ENCODE data around the gene COL18A1. TPM values are rescaled to one million over a fixed set of nuclear protein-coding genes. Genes with fewer than 3 reads are reported as not detected.

Gene COL18A1
- total RNA-seq, 1 donor from 2014 or later, result 302 TPM

DNA sequence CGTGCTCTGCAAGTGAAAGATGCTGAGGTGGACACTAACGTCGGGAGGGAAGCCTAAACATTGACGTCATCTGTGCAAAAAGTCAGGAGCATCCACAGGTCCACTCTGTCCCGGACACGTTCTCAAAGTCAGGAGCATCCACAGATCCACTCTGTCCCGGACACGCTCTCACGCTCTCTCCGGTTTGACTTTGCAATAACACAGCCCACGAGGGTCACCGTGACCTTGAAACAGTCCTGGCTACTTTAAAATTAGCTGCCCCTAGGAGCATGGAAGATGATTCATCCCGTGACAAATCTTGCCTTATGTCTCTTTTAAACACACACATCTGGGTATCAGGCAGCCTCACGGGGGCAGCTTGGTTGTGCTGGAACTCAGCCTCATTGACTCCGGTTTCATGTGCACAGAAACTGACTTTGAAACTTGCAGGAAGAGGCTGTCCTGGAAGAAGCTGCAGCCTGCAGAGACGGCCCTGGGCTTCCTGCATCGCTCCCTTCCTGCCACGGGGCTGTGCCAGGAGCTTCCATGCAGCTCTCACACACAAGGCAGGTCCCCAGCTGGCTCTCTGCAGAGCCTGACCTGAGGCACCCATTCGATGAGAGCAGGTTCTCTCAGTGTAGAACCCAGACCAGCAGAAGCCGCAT is 18.1 kb upstream of the COL18A1 start:
- peak in 1 of 2 experiments; percentile 21 for DNase-seq (ENCODE audit: low spot score in 2 of 2, unreplicated experiment in 2 of 2)
- no peaks in the 10 kb centered on the region for H3K36me3 Mint-ChIP-seq

DNA sequence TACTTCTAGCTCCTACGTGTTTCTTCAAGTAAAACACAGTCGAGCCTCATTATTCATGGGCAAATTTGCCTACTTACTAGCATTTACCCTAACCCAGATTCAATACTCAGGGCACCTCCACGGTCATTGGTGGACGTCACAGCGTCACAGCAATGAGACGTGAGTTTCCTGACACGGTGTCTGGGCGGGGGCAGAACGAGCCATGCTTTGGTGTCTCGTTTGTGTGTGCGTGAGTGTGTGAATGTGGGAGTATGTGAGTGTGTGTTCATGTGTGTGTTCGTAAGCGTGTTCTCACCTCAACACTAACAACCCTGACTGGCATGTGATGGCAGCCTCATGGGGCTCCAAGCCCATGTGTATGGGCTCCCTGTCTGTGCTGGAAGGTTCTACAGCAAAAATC is 17.5 kb upstream of the COL18A1 start:
- Mint-ChIP-seq H3K4me3 (no peak overlapping the region), H3K4me1 (peaks cover 33% of the 10 kb centered on the region), H3K27me3 (ENCODE audit: low read depth) (no peaks in the 10 kb centered on the region), H3K36me3 (no peaks in the 10 kb centered on the region), H3K27ac (no peak overlapping the region), H3K9me3 (no peaks in the 10 kb centered on the region)
- DNase-seq (ENCODE audit: low spot score in 2 of 2, unreplicated experiment in 2 of 2), result no peak
- TF ChIP-seq, protein P1, sequence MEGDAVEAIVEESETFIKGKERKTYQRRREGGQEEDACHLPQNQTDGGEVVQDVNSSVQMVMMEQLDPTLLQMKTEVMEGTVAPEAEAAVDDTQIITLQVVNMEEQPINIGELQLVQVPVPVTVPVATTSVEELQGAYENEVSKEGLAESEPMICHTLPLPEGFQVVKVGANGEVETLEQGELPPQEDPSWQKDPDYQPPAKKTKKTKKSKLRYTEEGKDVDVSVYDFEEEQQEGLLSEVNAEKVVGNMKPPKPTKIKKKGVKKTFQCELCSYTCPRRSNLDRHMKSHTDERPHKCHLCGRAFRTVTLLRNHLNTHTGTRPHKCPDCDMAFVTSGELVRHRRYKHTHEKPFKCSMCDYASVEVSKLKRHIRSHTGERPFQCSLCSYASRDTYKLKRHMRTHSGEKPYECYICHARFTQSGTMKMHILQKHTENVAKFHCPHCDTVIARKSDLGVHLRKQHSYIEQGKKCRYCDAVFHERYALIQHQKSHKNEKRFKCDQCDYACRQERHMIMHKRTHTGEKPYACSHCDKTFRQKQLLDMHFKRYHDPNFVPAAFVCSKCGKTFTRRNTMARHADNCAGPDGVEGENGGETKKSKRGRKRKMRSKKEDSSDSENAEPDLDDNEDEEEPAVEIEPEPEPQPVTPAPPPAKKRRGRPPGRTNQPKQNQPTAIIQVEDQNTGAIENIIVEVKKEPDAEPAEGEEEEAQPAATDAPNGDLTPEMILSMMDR (IDR thresholded peaks at IDR 0.05; ENCODE audit: unreplicated experiment), result no peak

More for the DNA sequence above, 18.1 kb upstream of the COL18A1 start:
- TF ChIP-seq, protein P1 (IDR thresholded peaks at IDR 0.05; ENCODE audit: unreplicated experiment), result no peak
- peaks cover 33% of the 10 kb centered on the region for H3K4me1 Mint-ChIP-seq
- H3K4me3 Mint-ChIP-seq, result no peak overlapping the region
- H3K9me3 Mint-ChIP-seq, result no peaks in the 10 kb centered on the region
- H3K27ac Mint-ChIP-seq, result peak overlapping the region; percentile 66
- no peaks in the 10 kb centered on the region for H3K27me3 Mint-ChIP-seq (ENCODE audit: low read depth)

DNA sequence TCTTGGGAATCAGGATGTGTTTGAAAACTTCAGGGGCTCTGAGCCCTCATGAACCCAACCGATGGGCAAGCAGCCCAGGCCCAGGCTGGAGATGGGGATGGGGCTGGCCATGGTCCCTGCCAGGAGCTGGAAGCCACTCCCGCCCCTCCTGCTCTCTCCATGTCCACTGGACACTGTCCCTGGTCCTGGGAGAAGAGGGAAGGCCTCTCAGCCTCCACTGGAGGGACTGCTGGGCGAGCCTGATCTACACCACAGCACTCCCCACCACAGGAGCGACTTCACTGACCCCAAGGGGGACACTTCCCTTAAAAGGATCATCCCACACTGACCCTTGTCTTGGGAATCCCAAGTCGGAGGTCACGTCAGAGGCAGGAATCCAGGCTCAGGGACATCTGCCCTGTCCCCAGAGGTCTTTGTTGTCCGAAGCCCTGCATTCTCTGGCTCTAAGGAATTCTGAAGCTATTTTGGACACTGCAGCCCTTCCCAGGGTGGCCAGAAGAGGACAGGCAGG is 16.9 kb upstream of the COL18A1 start:
- TF ChIP-seq, protein P1 (IDR thresholded peaks at IDR 0.05; ENCODE audit: unreplicated experiment), result no peak
- peaks cover 33% of the 10 kb centered on the region for H3K4me1 Mint-ChIP-seq
- H3K9me3 Mint-ChIP-seq, result no peaks in the 10 kb centered on the region
- peak in 1 of 2 experiments; percentile 10 for DNase-seq (ENCODE audit: low spot score in 2 of 2, unreplicated experiment in 2 of 2)
- no peak overlapping the region for H3K4me3 Mint-ChIP-seq
- no peaks in the 10 kb centered on the region for H3K27me3 Mint-ChIP-seq (ENCODE audit: low read depth)
- no peaks in the 10 kb centered on the region for H3K36me3 Mint-ChIP-seq
- no peak overlapping the region for H3K27ac Mint-ChIP-seq

DNA sequence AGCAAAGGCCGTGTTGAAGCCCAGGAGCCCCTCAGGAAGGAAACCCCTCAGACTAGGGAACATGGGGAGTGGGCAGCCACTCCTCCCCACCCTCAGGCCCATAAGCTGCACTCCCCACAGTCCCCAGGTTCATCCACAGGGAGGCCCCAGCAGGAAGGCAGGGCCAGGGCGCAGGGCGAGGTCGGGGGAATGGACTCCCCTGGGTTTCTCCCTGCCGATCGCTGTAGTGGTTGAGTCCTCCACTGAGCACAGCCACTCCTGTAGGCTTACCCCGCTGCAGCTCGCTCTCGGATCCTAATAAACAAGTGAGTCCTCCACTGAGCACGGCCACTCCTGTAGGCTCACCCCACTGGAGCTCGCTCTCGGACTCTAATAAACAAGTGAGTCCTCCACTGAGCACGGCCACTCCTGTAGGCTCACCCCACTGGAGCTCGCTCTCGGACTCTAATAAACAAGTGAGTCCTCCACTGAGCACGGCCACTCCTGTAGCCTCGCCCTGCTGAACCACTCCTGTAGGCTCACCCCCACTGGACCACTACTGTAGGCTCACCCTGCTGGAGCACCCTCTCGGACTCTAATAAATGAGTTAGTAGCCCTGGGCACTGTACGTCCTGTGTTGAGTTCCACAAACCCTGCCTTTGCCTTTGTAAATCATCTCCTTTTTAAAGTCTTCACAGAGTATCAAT is 16.2 kb upstream of the COL18A1 start:
- TF ChIP-seq, protein P1 (IDR thresholded peaks at IDR 0.05; ENCODE audit: unreplicated experiment), result no peak
- H3K27me3 Mint-ChIP-seq (ENCODE audit: low read depth), result no peaks in the 10 kb centered on the region
- H3K27ac Mint-ChIP-seq, result no peak overlapping the region

DNA sequence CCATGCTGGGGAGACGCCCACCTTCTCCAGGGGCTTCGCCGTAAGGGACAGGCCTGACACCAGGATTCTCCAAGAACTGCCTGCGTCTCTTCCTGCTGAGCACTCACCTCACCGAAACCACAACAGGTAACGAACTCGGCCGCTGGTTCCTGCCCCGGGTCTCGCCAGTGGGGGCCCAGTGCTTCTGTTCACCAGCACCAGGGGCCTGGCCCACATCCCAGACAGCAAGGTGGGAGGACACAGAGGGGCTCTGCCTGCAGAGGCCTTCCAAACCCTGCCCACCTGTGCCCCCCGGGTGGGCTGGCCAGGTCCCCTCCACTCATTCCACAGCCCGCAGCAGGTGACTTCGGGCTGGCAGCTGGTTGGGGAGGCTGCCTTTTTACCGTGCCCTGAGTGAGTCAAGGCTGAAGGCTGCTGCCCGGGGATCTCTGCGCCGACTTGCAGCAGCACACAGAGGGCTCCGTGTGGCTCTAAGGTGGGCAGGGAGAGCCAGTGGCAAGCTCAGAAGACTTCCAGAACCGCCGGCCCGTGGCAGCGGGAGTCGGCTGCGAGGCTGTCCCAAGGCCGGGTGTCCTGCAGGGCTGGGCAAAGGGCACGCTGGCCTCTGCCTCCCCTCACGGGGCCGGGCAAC is 14.7 kb upstream of the COL18A1 start:
- H3K4me1 Mint-ChIP-seq, result peaks cover 26% of the 10 kb centered on the region
- H3K36me3 Mint-ChIP-seq, result no peaks in the 10 kb centered on the region
- H3K9me3 Mint-ChIP-seq, result no peaks in the 10 kb centered on the region
- DNase-seq (ENCODE audit: low spot score in 2 of 2, unreplicated experiment in 2 of 2), result peak in 1 of 2 experiments; percentile 11
- no peak overlapping the region for H3K4me3 Mint-ChIP-seq
- H3K27ac Mint-ChIP-seq, result no peak overlapping the region
- H3K27me3 Mint-ChIP-seq (ENCODE audit: low read depth), result no peaks in the 10 kb centered on the region
- TF ChIP-seq, protein P1 (IDR thresholded peaks at IDR 0.05; ENCODE audit: unreplicated experiment), result no peak

More for the DNA sequence above, 16.2 kb upstream of the COL18A1 start:
- Mint-ChIP-seq H3K4me3 (no peak overlapping the region), H3K9me3 (no peaks in the 10 kb centered on the region), H3K4me1 (peaks cover 33% of the 10 kb centered on the region), H3K36me3 (no peaks in the 10 kb centered on the region)
- DNase-seq (ENCODE audit: low spot score in 2 of 2, unreplicated experiment in 2 of 2), result peak in 1 of 2 experiments; percentile 15

Measured in mesothelial cell of epicardium (in vitro differentiated cells).